ENCODE data around the gene DECR2. TPM values are rescaled to one million over a fixed set of nuclear protein-coding genes. Genes with fewer than 3 reads are reported as not detected.

DECR2 gene
- total and polyA plus RNA-seq, 2 donors (not counting 1 experiment from before 2014, with no cell fraction given): 12.0 to 12.1 TPM

- no peak for DNase-seq (ENCODE audit: low read depth in 2 of 2)
- peak overlapping the region; percentile 7 for H3K9ac ChIP-seq (ENCODE audit: insufficient read depth, low read length)
These were observed 4.1 kb downstream of the DECR2 start for GRCh38 chr16:405548-406506.

GRCh38 chr16:407253-407652, 5.6 kb downstream of the DECR2 start:
- H3K36me3 ChIP-seq (ENCODE audit: control insufficient read depth, insufficient read depth, low read length): peaks cover 6% of the 10 kb centered on the region
- no peak overlapping the region for H3K27ac ChIP-seq (ENCODE audit: insufficient read depth, low read length)
- H4K20me1 ChIP-seq (ENCODE audit: control insufficient read depth, extremely low read depth, insufficient read depth, low read length): no peaks in the 10 kb centered on the region
- H2AFZ ChIP-seq (ENCODE audit: low read length): no peak overlapping the region
- H3K4me3 ChIP-seq (replicated peaks in 1 of 4; ENCODE audit: control extremely low read depth in 1 of 4, insufficient read depth in 1 of 4, low read depth in 3 of 4, low read length in 4 of 4): no peak overlapping the region
- no peak overlapping the region for H3K9ac ChIP-seq (ENCODE audit: insufficient read depth, low read length)
- H3K4me2 ChIP-seq (ENCODE audit: extremely low read depth, insufficient read depth, low read length): no peak overlapping the region
- H3K4me1 ChIP-seq (ENCODE audit: control insufficient read depth, extremely low read depth, insufficient read depth, low read length): no peaks in the 10 kb centered on the region
- H3K27me3 ChIP-seq (ENCODE audit: control insufficient read depth, insufficient read depth, low read length): no peaks in the 10 kb centered on the region
- TF ChIP-seq EZH2 (IDR thresholded peaks at IDR 0.05; ENCODE audit: low read length, missing control alignments) (no peak), CTCF (conservative IDR thresholded peaks at IDR 0.05 in 1 of 2, IDR thresholded peaks at IDR 0.05 in 1 of 2; ENCODE audit: low read depth in 1 of 2, low read length in 2 of 2) (no peak)
- no peaks in the 10 kb centered on the region for H3K9me3 ChIP-seq (ENCODE audit: control insufficient read depth, insufficient read depth, low read depth, low read length)
- DNase-seq (ENCODE audit: low read depth in 2 of 2): no peak
- no peaks in the 10 kb centered on the region for H3K79me2 ChIP-seq (ENCODE audit: control insufficient read depth, insufficient read depth, low read length)

More at GRCh38 chr16:405548-406506, 4.1 kb downstream of the DECR2 start:
- Histone ChIP-seq H3K4me3 (replicated peaks in 1 of 4; ENCODE audit: control extremely low read depth in 1 of 4, insufficient read depth in 1 of 4, low read depth in 3 of 4, low read length in 4 of 4) (no peak overlapping the region), H3K4me2 (ENCODE audit: extremely low read depth, insufficient read depth, low read length) (no peak overlapping the region), H3K27ac (ENCODE audit: insufficient read depth, low read length) (no peak overlapping the region), H3K79me2 (ENCODE audit: control insufficient read depth, insufficient read depth, low read length) (no peaks in the 10 kb centered on the region), H4K20me1 (ENCODE audit: control insufficient read depth, extremely low read depth, insufficient read depth, low read length) (no peaks in the 10 kb centered on the region), H3K9me3 (ENCODE audit: control insufficient read depth, insufficient read depth, low read depth, low read length) (no peaks in the 10 kb centered on the region), H3K27me3 (ENCODE audit: control insufficient read depth, insufficient read depth, low read length) (no peaks in the 10 kb centered on the region), H2AFZ (ENCODE audit: low read length) (no peak overlapping the region), H3K4me1 (ENCODE audit: control insufficient read depth, extremely low read depth, insufficient read depth, low read length) (no peaks in the 10 kb centered on the region), H3K36me3 (ENCODE audit: control insufficient read depth, insufficient read depth, low read length) (peaks cover 1% of the 10 kb centered on the region)
- no peak for TF ChIP-seq EZH2 (IDR thresholded peaks at IDR 0.05; ENCODE audit: low read length, missing control alignments)
- no peak for TF ChIP-seq CTCF (conservative IDR thresholded peaks at IDR 0.05 in 1 of 2, IDR thresholded peaks at IDR 0.05 in 1 of 2; ENCODE audit: low read depth in 1 of 2, low read length in 2 of 2)

- H3K27me3 ChIP-seq (ENCODE audit: control insufficient read depth, insufficient read depth, low read length): no peaks in the 10 kb centered on the region
- no peak overlapping the region for H3K4me2 ChIP-seq (ENCODE audit: extremely low read depth, insufficient read depth, low read length)
- no peaks in the 10 kb centered on the region for H3K79me2 ChIP-seq (ENCODE audit: control insufficient read depth, insufficient read depth, low read length)
- H3K4me1 ChIP-seq (ENCODE audit: control insufficient read depth, extremely low read depth, insufficient read depth, low read length): no peaks in the 10 kb centered on the region
- no peaks in the 10 kb centered on the region for H3K9me3 ChIP-seq (ENCODE audit: control insufficient read depth, insufficient read depth, low read depth, low read length)
- no peak overlapping the region for H3K9ac ChIP-seq (ENCODE audit: insufficient read depth, low read length)
- no peak overlapping the region for H3K4me3 ChIP-seq (replicated peaks in 1 of 4; ENCODE audit: control extremely low read depth in 1 of 4, insufficient read depth in 1 of 4, low read depth in 3 of 4, low read length in 4 of 4)
- no peaks in the 10 kb centered on the region for H4K20me1 ChIP-seq (ENCODE audit: control insufficient read depth, extremely low read depth, insufficient read depth, low read length)
- DNase-seq (ENCODE audit: low read depth in 2 of 2): no peak
- H2AFZ ChIP-seq (ENCODE audit: low read length): no peak overlapping the region
- TF ChIP-seq CTCF (conservative IDR thresholded peaks at IDR 0.05 in 1 of 2, IDR thresholded peaks at IDR 0.05 in 1 of 2; ENCODE audit: low read depth in 1 of 2, low read length in 2 of 2) (no peak), EZH2 (IDR thresholded peaks at IDR 0.05; ENCODE audit: low read length, missing control alignments) (no peak)
- no peak overlapping the region for H3K27ac ChIP-seq (ENCODE audit: insufficient read depth, low read length)
- peaks cover 6% of the 10 kb centered on the region for H3K36me3 ChIP-seq (ENCODE audit: control insufficient read depth, insufficient read depth, low read length)
These were observed 9.0 kb downstream of the DECR2 start for GRCh38 chr16:410516-411178.
